OCI-LY7 (cell line): Measurements from ENCODE around the gene TTBK1. TPM values are rescaled to one million over a fixed set of nuclear protein-coding genes. Genes with fewer than 3 reads are reported as not detected.

Experiments
- BruUV-seq: library from RNA; stranded (reverse); fragments of 400-500 nt; replicated peaks from 2 replicates; lab custom pipeline; 2021; lab: Mats Ljungman, UMichigan
- CTCF ChIA-PET: fragments of 300-600 bp; sonication (Branson Sonifier 250); formaldehyde crosslinking; loops from one replicate; lab custom pipeline; 2022; ENCODE audit warnings: antibody characterized with exemption; ENCODE audit not compliant: unreplicated experiment; lab: Charles Lee
- POLR2A ChIA-PET: fragments of 300-600 bp; sonication (Branson Sonifier 250); formaldehyde crosslinking; loops from one replicate; lab custom pipeline; 2022; ENCODE audit warnings: antibody characterized with exemption; lab: Charles Lee
- DNase-seq: peaks from one replicate; pipeline ENCODE4 v3.0.0-alpha.2; 2015; ENCODE audit warnings: low spot score
- H2AFZ ChIP-seq: fragments of 200-600 bp; sonication (generic), shearing (Covaris generic); 2 replicates; pipeline ENCODE4 v1.6.1; 2014; ENCODE audit warnings: mild to moderate bottlenecking, antibody characterized with exemption, low read length, moderate library complexity
- H3K27ac ChIP-seq: fragments of 200-600 bp; sonication (generic); 2 replicates; pipeline ENCODE4 v1.5.1; 2014; ENCODE audit warnings: mixed run types, low read depth, mild to moderate bottlenecking, moderate library complexity, low read length, inconsistent platforms; ENCODE audit not compliant: poor library complexity, severe bottlenecking
- H3K36me3 ChIP-seq: fragments of 200-600 bp; sonication (generic); 2 replicates; pipeline ENCODE4 v1.6.1; 2014; ENCODE audit warnings: mild to moderate bottlenecking, antibody characterized with exemption, low read length, moderate library complexity, mixed read lengths; ENCODE audit not compliant: insufficient read depth
- H3K4me1 ChIP-seq: fragments of 200-600 bp; sonication (generic); 2 replicates; pipeline ENCODE4 v1.5.1; 2014; ENCODE audit warnings: mild to moderate bottlenecking, low read length; ENCODE audit not compliant: insufficient read depth, poor library complexity, severe bottlenecking
- H3K4me2 ChIP-seq: fragments of 200-600 bp; sonication (generic); 2 replicates; pipeline ENCODE4 v1.6.1; 2014; ENCODE audit warnings: mild to moderate bottlenecking, low read length
- H3K4me3 ChIP-seq: fragments of 200-600 bp; sonication (generic); 2 replicates; pipeline ENCODE4 v1.5.1; 2014; ENCODE audit warnings: mild to moderate bottlenecking, low read depth, low read length; ENCODE audit not compliant: poor library complexity, severe bottlenecking
- H3K79me2 ChIP-seq: fragments of 200-600 bp; sonication (generic); 2 replicates; pipeline ENCODE4 v1.6.1; 2016; ENCODE audit warnings: low read depth, mild to moderate bottlenecking, low read length, moderate library complexity, mixed read lengths; ENCODE audit not compliant: insufficient read depth
- H3K9me2 ChIP-seq: fragments of 200-600 bp; sonication (generic); 2 replicates; pipeline ENCODE4 v1.6.1; 2016; ENCODE audit warnings: mild to moderate bottlenecking, low read length, mixed read lengths; ENCODE audit not compliant: insufficient read depth
- H3K9me3 ChIP-seq: fragments of 200-600 bp; sonication (generic); 2 replicates; pipeline ENCODE4 v1.6.1; 2014; ENCODE audit warnings: mild to moderate bottlenecking, mixed run types, low read length, mixed read lengths
- H4K20me1 ChIP-seq: fragments of 200-600 bp; sonication (generic); 2 replicates; pipeline ENCODE4 v1.6.1; 2014; ENCODE audit warnings: mild to moderate bottlenecking, antibody characterized with exemption, low read length, moderate library complexity, mixed read lengths; ENCODE audit not compliant: insufficient read depth
- EZH2phosphoT487 ChIP-seq: fragments of 200-600 bp; sonication (generic); IDR thresholded peaks from 2 replicates; pipeline ENCODE4 v1.6.1; 2018; ENCODE audit warnings: low read depth, borderline replicate concordance, mild to moderate bottlenecking, mixed run types, antibody characterized with exemption, low read length, moderate library complexity, mixed read lengths
- intact Hi-C: fragments of 100-400 bp; cut with micrococcal nuclease; formaldehyde crosslinking; loops from one replicate; pipeline ENCODE4 v1.10.0; 2022; ENCODE audit not compliant: unreplicated experiment
- total RNA-seq, 2 experiments: library from RNA; depleted of rRNA in 1 of 2; stranded (reverse); fragments of >200 nt in 1 of 2; shearing (Covaris generic) in 1 of 2; gene quantifications; 2 replicates each; pipeline ENCODE4 v1.2.3, GENCODE V29; 2014 to 2022
- TF ChIP-seq, protein P1 (sequence below): fragments of 200-600 bp; sonication (generic); conservative IDR thresholded peaks from 2 replicates; pipeline ENCODE4 v1.5.1; 2014; ENCODE audit warnings: mild to moderate bottlenecking, antibody characterized with exemption, low read length, moderate library complexity, mixed read lengths

Gene TTBK1
- total RNA-seq, 2 experiments from 2014 or later: 0.35 to 1.7 TPM

DNA sequence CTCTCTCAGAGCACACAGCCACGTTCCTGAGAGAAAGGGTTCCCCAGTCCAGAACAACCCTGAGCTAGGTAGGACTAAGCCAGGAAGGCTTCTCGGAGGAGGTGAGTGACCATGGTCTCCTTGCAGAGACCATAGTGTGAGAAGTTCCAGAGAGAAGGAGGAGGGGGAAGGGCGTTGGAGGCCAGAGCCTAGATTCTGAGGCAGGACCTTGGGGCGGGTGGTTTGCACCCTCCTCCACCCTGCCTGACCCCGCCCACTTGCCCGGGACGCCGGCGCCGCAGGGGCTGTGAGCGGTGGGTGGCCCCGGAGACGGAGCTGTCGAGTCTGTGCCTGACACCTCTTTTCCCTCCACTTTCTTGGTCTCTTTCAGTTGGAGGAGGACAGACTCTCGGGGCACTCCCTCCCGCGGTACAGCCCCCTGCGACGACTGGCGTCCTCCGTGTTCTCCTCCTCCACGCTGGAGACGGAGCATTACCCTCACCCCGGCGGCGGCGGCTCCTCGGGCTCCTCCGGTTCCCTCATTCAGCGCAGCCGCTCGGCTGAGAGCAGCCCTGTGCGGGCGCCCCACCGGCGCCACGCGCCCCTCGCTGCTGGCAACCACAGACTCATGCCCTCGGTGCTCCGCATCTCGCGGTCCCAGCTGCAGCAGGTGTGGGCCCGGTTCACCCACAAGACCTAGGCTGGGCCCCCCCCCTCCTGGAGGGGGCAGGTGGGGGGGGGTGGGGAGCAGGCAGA, 26.2 kb downstream of the TTBK1 start:
- peak overlapping the region; percentile 44 for H3K4me2 ChIP-seq
- H3K4me1 ChIP-seq: peaks cover 32% of the 10 kb centered on the region
- H2AFZ ChIP-seq: no peak overlapping the region
- H3K27ac ChIP-seq: no peak overlapping the region
- H3K9me2 ChIP-seq: no peaks in the 10 kb centered on the region
- H4K20me1 ChIP-seq: no peaks in the 10 kb centered on the region
- ChIA-PET POLR2A (interaction anchor here (0.7 kb wide), 1 partner anchor 77 kb away, joined by 3 read pairs; no protein-coding TSS in a partner anchor), CTCF (no interaction called here)
- no peaks in the 10 kb centered on the region for H3K79me2 ChIP-seq
- no peaks in the 10 kb centered on the region for H3K36me3 ChIP-seq
- BruUV-seq: no TSS peak
- peak; percentile 45 for DNase-seq
- H3K4me3 ChIP-seq: peak overlapping the region; percentile 6
- intact Hi-C loops: loop anchor here (5.0 kb wide), 2 partner anchors 63 to 113 kb away; no protein-coding TSS in a partner anchor
- no peak for TF ChIP-seq EZH2phosphoT487
- TF ChIP-seq, protein P1, sequence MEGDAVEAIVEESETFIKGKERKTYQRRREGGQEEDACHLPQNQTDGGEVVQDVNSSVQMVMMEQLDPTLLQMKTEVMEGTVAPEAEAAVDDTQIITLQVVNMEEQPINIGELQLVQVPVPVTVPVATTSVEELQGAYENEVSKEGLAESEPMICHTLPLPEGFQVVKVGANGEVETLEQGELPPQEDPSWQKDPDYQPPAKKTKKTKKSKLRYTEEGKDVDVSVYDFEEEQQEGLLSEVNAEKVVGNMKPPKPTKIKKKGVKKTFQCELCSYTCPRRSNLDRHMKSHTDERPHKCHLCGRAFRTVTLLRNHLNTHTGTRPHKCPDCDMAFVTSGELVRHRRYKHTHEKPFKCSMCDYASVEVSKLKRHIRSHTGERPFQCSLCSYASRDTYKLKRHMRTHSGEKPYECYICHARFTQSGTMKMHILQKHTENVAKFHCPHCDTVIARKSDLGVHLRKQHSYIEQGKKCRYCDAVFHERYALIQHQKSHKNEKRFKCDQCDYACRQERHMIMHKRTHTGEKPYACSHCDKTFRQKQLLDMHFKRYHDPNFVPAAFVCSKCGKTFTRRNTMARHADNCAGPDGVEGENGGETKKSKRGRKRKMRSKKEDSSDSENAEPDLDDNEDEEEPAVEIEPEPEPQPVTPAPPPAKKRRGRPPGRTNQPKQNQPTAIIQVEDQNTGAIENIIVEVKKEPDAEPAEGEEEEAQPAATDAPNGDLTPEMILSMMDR: no peak
- no peaks in the 10 kb centered on the region for H3K9me3 ChIP-seq

DNA sequence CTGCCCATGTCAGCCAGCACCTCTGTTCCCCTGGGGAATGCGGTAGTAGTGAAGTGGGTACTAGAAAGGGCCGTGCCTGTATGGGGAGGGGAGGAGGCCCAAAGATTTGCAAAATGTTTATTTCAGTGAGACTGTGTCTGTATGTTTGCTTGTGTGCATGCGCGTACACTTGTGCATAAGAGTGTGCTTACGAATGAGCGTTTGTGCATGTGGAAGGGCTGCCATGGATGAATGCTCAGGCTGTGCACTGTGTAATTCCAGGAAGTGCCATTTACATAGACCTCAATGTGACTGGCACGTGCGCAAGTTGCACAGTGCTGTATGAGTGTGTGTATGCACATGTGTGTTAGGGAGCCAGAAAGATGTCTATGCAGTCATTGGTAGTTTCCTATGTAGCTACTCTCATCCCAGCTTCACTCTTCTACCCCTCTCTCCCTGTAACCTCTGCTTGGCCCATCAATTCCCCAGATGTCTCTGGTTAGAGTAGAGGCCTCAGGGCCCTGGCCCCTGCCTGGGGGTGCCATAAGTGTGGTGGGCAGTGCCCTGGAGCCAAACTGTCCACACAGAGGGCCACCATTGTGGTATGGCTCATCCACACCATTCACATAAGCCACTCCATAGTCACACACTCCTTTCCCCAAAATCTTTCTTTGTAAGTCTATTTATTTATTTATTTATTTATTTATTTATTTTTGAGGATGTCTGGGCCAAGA, 28.0 kb downstream of the TTBK1 start:
- Histone ChIP-seq H3K36me3 (no peaks in the 10 kb centered on the region), H4K20me1 (no peaks in the 10 kb centered on the region), H2AFZ (peak overlapping the region; percentile 3; the same call in 1 of the 2 replicates), H3K79me2 (no peaks in the 10 kb centered on the region), H3K4me3 (no peak overlapping the region), H3K9me2 (no peaks in the 10 kb centered on the region), H3K4me2 (peak overlapping the region; percentile 44), H3K4me1 (peaks cover 32% of the 10 kb centered on the region), H3K9me3 (no peaks in the 10 kb centered on the region), H3K27ac (no peak overlapping the region)
- TF ChIP-seq, protein P1: no peak
- no peak for TF ChIP-seq EZH2phosphoT487
- CTCF ChIA-PET: no interaction called here
- DNase-seq: peak; percentile 78
- intact Hi-C loops: loop anchor here (5.0 kb wide), 2 partner anchors 61 to 111 kb away; no protein-coding TSS in a partner anchor
- POLR2A ChIA-PET: interaction anchor here (0.6 kb wide), 1 partner anchor 77 kb away, joined by 8 read pairs; no protein-coding TSS in a partner anchor
- BruUV-seq: no TSS peak
